A375 (cell line): Measurements from ENCODE around the gene ZNF284. TPM values are rescaled to one million over a fixed set of nuclear protein-coding genes. Genes with fewer than 3 reads are reported as not detected.

Source experiments
- small RNA-seq: library from RNA; depleted of rRNA; stranded (forward); fragments of <200 nt; gene quantifications from one replicate; pipeline ENCODE3, GENCODE V24; 2014
- total RNA-seq: library from RNA; depleted of rRNA; stranded (reverse); fragments of >200 nt; shearing (Covaris generic); gene quantifications from 2 replicates; pipeline ENCODE4 v1.2.3, GENCODE V29; 2014; rRNA removed

ZNF284 gene
- 1.2 and 1.7 TPM in 2 replicates for total RNA-seq

GRCh38 chr19:44071824-44072542 lies at the start of gene ZNF284:
Gene ZNF284 (plus strand): TSS chr19:44072159. CDS start chr19:44076390, 4,231 bp downstream.

DNA sequence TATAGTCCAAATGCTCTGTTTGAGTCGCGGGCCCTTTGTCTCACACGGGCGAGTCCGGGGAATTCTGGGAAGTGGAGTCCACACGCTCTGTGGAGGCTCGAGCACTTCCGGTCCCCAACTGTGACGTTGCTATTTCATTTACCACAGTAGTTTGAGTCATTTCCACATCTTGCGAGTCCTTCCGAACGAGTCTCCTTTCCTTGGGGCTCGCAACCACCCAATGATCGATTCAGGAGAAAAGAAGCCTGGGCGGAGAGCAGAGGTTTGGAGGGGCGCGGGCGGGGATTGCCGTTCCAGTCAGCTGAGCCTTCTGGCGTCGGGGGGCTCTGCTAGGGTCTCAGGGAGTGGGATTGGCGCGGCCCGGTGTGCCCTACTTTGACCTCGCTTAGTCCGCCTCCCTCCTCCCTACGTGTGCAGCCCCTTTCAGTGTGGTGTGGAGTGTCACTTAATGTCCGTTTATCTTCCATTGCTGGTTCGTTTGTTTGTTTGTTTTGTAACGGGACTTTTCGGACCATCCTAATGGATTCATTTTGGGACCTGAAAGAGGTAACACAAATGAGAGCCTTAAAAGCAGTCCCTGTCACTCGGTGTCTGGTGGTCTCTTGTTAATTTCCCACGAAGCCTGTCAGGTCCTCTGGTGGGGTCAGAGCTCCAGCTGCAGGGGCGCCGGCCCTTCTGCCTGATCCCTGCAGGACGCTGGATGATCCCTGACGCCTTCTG lies 46.6 kb upstream of the ZNF284 start, which contains the start of gene ZNF222:
ZNF222 (plus strand) TSS at position 163 of the 720 bp plus-strand sequence; CDS start at position 221, 58 bp downstream.

DNA sequence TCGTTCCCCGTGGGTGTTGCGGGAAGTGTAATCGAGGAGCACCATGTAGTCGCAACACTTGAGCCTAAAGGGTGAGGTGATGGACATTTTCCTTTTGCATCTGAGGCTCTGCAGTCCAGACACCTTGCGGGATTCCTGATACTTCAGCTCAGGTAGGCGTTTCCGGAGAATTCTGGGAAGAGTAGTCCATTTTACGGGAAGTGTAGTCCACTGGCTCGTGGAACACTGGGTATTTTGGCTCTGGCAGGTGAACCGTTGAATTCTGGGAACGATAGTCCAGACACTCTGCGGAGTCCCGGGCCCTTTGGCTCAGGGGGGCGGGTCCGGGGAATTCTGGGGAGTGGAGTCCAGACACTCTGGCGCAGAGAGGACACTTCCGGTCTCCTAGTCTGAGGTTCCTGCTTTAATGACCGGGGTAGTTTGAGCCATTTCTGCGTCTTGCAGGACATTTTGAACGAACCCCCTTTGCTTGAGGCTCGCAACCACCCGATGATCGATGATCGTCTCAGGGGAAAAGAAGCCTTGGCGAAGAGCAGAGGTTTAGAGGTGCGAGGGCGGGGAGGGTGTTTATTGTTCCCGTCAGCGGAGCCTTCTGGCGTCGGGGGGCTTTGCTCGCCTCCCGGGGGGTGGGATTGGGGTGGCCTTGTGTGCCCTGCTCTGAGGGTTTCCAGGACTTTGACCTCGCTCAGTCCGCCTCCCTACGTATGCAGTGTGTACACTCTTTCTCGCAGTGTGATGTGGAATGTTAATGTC lies 20.1 kb upstream of the ZNF284 start, which contains the start of gene ZNF223:
ZNF223 (plus strand) TSS at position 387 of the 753 bp plus-strand sequence. CDS start 3,141 bp downstream, outside the sequence.

DNA sequence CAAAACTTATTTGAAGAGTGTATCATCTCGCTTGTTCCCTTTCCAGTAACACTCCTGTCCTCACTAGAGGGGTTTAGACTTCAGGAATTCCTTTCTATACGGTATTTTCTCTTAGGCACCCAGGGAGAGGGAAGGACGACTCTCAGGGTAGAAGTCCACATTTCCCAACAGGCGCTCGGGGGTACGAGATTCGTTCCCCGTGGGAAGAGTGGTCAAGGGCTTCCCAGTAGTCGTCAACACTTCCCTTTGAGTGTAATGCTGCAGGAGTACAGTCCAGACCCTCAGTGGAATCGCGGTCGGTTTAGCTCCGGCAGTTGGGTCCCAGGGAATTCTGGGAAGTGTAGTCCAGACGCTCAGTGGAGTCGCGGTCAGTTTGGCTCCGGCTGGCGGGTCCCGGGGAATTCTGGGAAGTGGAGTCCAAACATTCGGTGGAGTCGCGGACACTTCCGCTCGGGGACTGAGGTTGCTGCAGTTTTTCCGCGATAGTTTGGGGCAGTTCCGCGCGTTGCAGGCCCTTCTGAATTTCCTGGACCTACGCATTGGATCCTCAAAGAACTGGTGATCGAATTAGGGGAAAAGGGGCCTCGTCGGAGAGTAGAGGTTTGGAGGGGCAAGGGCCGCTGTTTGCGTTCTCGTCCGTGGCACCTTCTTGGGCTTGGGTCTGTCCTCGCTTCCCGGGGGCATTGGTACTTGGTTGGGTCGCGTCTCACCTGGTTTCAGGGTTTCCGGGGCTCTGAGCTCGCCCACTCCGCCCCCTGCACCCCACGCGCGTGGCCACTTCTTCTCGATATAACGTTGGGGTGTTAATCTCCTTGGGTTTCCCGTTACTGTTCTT lies 22.2 kb downstream of the ZNF284 start, which contains the start of gene ZNF224:
ZNF224 (plus strand) TSS at position 431 of the 835 bp plus-strand sequence. CDS start 3,513 bp downstream, outside the sequence.

DNA sequence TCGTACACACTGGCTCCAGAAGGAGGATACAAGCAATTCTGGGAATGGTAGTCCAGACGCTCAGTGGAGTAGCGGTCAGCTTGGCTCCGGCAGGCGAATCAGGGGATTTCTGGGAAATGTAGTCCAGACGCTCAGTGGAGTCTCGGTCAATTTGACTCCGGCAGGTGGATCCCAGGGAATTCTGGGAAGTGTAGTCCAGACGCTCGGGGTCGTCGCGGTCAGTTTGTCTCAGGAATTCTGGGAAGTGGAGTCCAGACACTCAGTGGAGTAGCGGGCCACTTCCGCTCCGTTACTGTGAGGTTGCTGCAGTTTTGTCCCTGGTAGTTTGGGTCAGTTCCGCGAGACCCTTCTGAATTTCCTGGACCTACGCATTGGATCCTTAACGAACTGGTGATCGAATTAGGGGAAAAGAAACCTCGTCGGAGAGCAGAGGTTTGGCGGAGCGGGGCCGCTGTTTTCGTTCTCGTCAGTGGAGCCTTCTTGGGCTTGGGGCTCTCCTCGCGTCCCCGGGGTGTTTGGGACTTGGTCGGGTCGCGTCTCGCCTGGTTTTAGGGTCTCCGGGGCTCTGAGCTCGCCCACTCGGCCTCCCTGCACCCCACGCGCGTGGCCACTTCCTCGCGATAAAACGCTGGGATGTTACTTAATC lies 41.3 kb downstream of the ZNF284 start, which contains the start of gene ZNF225:
ZNF225 (plus strand) TSS at position 262 of the 646 bp plus-strand sequence. CDS start 2,429 bp downstream, outside the sequence.

Small RNA genes within 50 kb of the gene (small RNA-seq; reads per million reads assigned to genes)
- gene RNU6-902P: not detected

Other genes with a start within 250 kb of the ZNF284 start
- 10.3 and 11.0 TPM in 2 replicates for gene ZNF283, start 244.8 kb upstream of the ZNF284 start, total RNA-seq
- gene ZNF404, start 188.2 kb upstream of the ZNF284 start, total RNA-seq: 1.2 and 1.5 TPM in 2 replicates
- gene ZNF45, start 136.9 kb upstream of the ZNF284 start, total RNA-seq: 20.8 and 23.7 TPM in 2 replicates
- gene ZNF221, start 120.9 kb upstream of the ZNF284 start, total RNA-seq: 3.3 and 4.5 TPM in 2 replicates
- gene ZNF155, start 88.0 kb upstream of the ZNF284 start, total RNA-seq: 10.7 and 11.9 TPM in 2 replicates
- 1.8 and 2.0 TPM in 2 replicates for gene ZNF230, start 69.2 kb upstream of the ZNF284 start, total RNA-seq
- 5.7 and 8.8 TPM in 2 replicates for gene ZNF222, start 46.8 kb upstream of the ZNF284 start, total RNA-seq
- gene ZNF223, start 20.1 kb upstream of the ZNF284 start, total RNA-seq: 1.7 and 3.0 TPM in 2 replicates
- gene ZNF224, start 22.2 kb downstream of the ZNF284 start, total RNA-seq: 14.1 and 15.5 TPM in 2 replicates
- 3.8 and 5.5 TPM in 2 replicates for gene ZNF225, start 41.2 kb downstream of the ZNF284 start, total RNA-seq
- gene ZNF234, start 69.4 kb downstream of the ZNF284 start, total RNA-seq: 5.8 and 7.5 TPM in 2 replicates
- 20.4 and 34.4 TPM in 2 replicates for gene ZNF226, start 92.9 kb downstream of the ZNF284 start, total RNA-seq
- 25.0 and 30.4 TPM in 2 replicates for gene ZNF227, start 140.4 kb downstream of the ZNF284 start, total RNA-seq
- 0.34 and 0.53 TPM in 2 replicates for gene ZNF233, start 187.7 kb downstream of the ZNF284 start, total RNA-seq
- 3.2 and 3.9 TPM in 2 replicates for gene ZNF235, start 232.9 kb downstream of the ZNF284 start, total RNA-seq